Lower leg skin (tissue), 4 donors: ENCODE data around the gene MPRIP. TPM values are rescaled to one million over a fixed set of nuclear protein-coding genes. Genes with fewer than 3 reads are reported as not detected.

ENCODE experiments used
- DNase-seq, 2 donors: peaks; one replicate each; pipeline ENCODE4 v3.0.0-alpha.2; 2019; ENCODE audit warnings: low spot score in 2 of 2
- H3K4me3 ChIP-seq: fragments of 200-600 bp; sonication (generic); 2 replicates; pipeline ENCODE4 v1.5.1; 2017; ENCODE audit warnings: mild to moderate bottlenecking, low read depth; ENCODE audit not compliant: poor library complexity, severe bottlenecking
- CTCF ChIP-seq, 3 donors: fragments of 450-650 bp; IDR thresholded peaks; one replicate each; pipeline ENCODE4 v1.5.1; 2016; ENCODE audit warnings: antibody characterized with exemption in 3 of 3, mild to moderate bottlenecking in 3 of 3, moderate library complexity in 2 of 3
- POLR2A ChIP-seq, 2 donors: fragments of 450-650 bp; IDR thresholded peaks; one replicate each; pipeline ENCODE4 v1.6.1; 2016 to 2017; ENCODE audit warnings: antibody characterized with exemption in 2 of 2, mild to moderate bottlenecking in 1 of 2, moderate library complexity in 1 of 2
- WGBS, 2 donors: methylation state at CpG; one replicate each; pipeline ENCODE4 v1.1.5; 2018; 5-methylcytosine and 5-hydroxymethylcytosine counted together
- intact Hi-C: fragments of 100-400 bp; cut with DNase I; formaldehyde crosslinking; loops from one replicate; pipeline ENCODE4 v1.15.0; 2023; ENCODE audit warnings: low total_unique reads
- total RNA-seq, 4 donors: library from RNA; depleted of rRNA; stranded (reverse); fragments of >200 nt; gene quantifications; one replicate each; pipeline ENCODE4 v1.1.0, GENCODE V29; 2016

MPRIP gene
- total RNA-seq, 4 donors from 2014 or later: 128 to 217 (median 141) TPM

GRCh38 chr17:17203173-17203730, 161.0 kb downstream of the MPRIP start:
- no peak for TF ChIP-seq POLR2A (IDR thresholded peaks at IDR 0.05)
- no peak for TF ChIP-seq CTCF (IDR thresholded peaks at IDR 0.05)
- intact Hi-C loops: no loop called here
- no peak overlapping the region for H3K4me3 ChIP-seq
- WGBS, 2 donors: 87 to 94% methylated on average over 14 to 15 of the region's 15 CpGs
- DNase-seq: no peak

GRCh38 chr17:17204041-17204591, 161.9 kb downstream of the MPRIP start:
- TF ChIP-seq POLR2A (IDR thresholded peaks at IDR 0.05) (no peak), CTCF (IDR thresholded peaks at IDR 0.05) (no peak)
- peak; percentile 56 to 90 for DNase-seq
- intact Hi-C loops: no loop called here
- WGBS, 2 donors: 36 to 42% methylated on average over 15 of the region's 15 CpGs
- no peak overlapping the region for H3K4me3 ChIP-seq

- no peak overlapping the region for H3K4me3 ChIP-seq
- TF ChIP-seq CTCF (IDR thresholded peaks at IDR 0.05): no peak
- TF ChIP-seq POLR2A (IDR thresholded peaks at IDR 0.05): no peak
- intact Hi-C loops: no loop called here
- no peak for DNase-seq
- WGBS, 2 donors: 38 to 60% methylated on average over 10 to 14 of the region's 14 CpGs
Observed at GRCh38 chr17:17204635-17205231, 162.5 kb downstream of the MPRIP start.

- intact Hi-C loops: no loop called here
- 0 to 26% methylated on average over 12 to 28 of the region's 70 CpGs for WGBS, 2 donors
- peak; percentile 43 to 93 for DNase-seq
- H3K4me3 ChIP-seq: peak overlapping the region; percentile 38
- no peak for TF ChIP-seq POLR2A (IDR thresholded peaks at IDR 0.05)
- no peak for TF ChIP-seq CTCF (IDR thresholded peaks at IDR 0.05)
Observed at GRCh38 chr17:17205368-17206123, 163.3 kb downstream of the MPRIP start.

- DNase-seq: peak; percentile 79 to 97
- H3K4me3 ChIP-seq: peak within 1 kb of the TSS; percentile 38
- TF ChIP-seq CTCF (IDR thresholded peaks at IDR 0.05) (no peak), POLR2A (IDR thresholded peaks at IDR 0.05) (no peak)
- intact Hi-C loops: no loop called here
- WGBS, 2 donors: 12 to 35% methylated on average over 50 to 62 of the region's 78 CpGs
Observed at GRCh38 chr17:17206124-17206912, 164.1 kb downstream of the MPRIP start, which contains the start of gene PLD6. TSS of gene PLD6 (minus strand) at chr17:17206333. CDS start at chr17:17206286, 47 bp downstream.
